Lung microvascular endothelial cell (primary cell): ENCODE data around the gene IL31. TPM values are rescaled to one million over a fixed set of nuclear protein-coding genes. Genes with fewer than 3 reads are reported as not detected.
"Not testable (repeated sequence)": the region's sequence is repeated elsewhere in the genome, so short reads cannot be mapped to it uniquely, and the experiment has no call there.

ENCODE experiments used
- DNase-seq, 2 donors: peaks; one replicate each; pipeline versions ENCODE4 v3.0.0 to v3.0.0-alpha.2; 2010; ENCODE audit warnings: low read depth in 2 of 2
- total RNA-seq: library from RNA; depleted of rRNA; stranded (reverse); fragments of >200 nt; gene quantifications from 2 replicates; pipeline ENCODE4 v1.2.1, GENCODE V29; 2014

IL31 gene
- total RNA-seq, 1 donor from 2014 or later: not detected

GRCh38 chr12:122192441-122192840 is 18.4 kb upstream of the IL31 start:
- DNase-seq: no peak

- DNase-seq: peak; percentile 79 to 84
Measured at GRCh38 chr12:122190842-122191668, 17.0 kb upstream of the IL31 start.

GRCh38 chr12:122189626-122190475 is 15.8 kb upstream of the IL31 start:
- DNase-seq: no peak

- DNase-seq: no peak
Measured at GRCh38 chr12:122187466-122187865, 13.4 kb upstream of the IL31 start.

- DNase-seq: no peak
Measured at GRCh38 chr12:122185494-122186082, 11.6 kb upstream of the IL31 start.

GRCh38 chr12:122185079-122185478 is 11.1 kb upstream of the IL31 start:
- DNase-seq: no peak

GRCh38 chr12:122184517-122184916 is 10.5 kb upstream of the IL31 start:
- no peak for DNase-seq

GRCh38 chr12:122183588-122183940 is 9.5 kb upstream of the IL31 start:
- DNase-seq: no peak

GRCh38 chr12:122182887-122183587 is 9.0 kb upstream of the IL31 start, which contains the start of gene LRRC43:
Gene LRRC43 (plus strand): TSS chr12:122183123. CDS start chr12:122183145, 22 bp downstream.
- peak; percentile 46 to 50 for DNase-seq

GRCh38 chr12:122176473-122176872 is 2.5 kb upstream of the IL31 start:
- not testable (repeated sequence) for DNase-seq

- no peak for DNase-seq
Measured at GRCh38 chr12:122172262-122172939, 1.6 kb downstream of the IL31 start.

GRCh38 chr12:122171399-122171798 is 2.6 kb downstream of the IL31 start:
- no peak for DNase-seq

- DNase-seq: no peak
Measured at GRCh38 chr12:122168492-122168891, 5.5 kb downstream of the IL31 start.

- peak; percentile 36 to 65 for DNase-seq
Measured at GRCh38 chr12:122167356-122167925, 6.6 kb downstream of the IL31 start.

- DNase-seq: no peak
Measured at GRCh38 chr12:122166422-122167349, 7.3 kb downstream of the IL31 start.

GRCh38 chr12:122162976-122163375 is 11.0 kb downstream of the IL31 start:
- DNase-seq: no peak

- no peak for DNase-seq
Measured at GRCh38 chr12:122161682-122162081, 12.3 kb downstream of the IL31 start.

GRCh38 chr12:122160761-122161160 is 13.3 kb downstream of the IL31 start:
- DNase-seq: no peak

GRCh38 chr12:122159882-122160281 is 14.1 kb downstream of the IL31 start:
- no peak for DNase-seq
